ENCODE results near the gene CFH.

- no peak for TF ChIP-seq BCL11A (IDR thresholded peaks at IDR 0.05; ENCODE audit: low read depth, low read length)
- no peak for TF ChIP-seq NFYA (IDR thresholded peaks at IDR 0.05; ENCODE audit: borderline replicate concordance, low read depth, low read length)
- TF ChIP-seq CBX5 (IDR thresholded peaks at IDR 0.05; ENCODE audit: low read depth) = no peak
- no peak for TF ChIP-seq BMI1 (IDR thresholded peaks at IDR 0.05; ENCODE audit: borderline replicate concordance)
- TF ChIP-seq CBFB (IDR thresholded peaks at IDR 0.05; ENCODE audit: low read depth) = no peak
- TF ChIP-seq ZNF274 (IDR thresholded peaks at IDR 0.05; ENCODE audit: insufficient read depth, insufficient read length) = no peak
- TF ChIP-seq RAD21 (IDR thresholded peaks at IDR 0.05; ENCODE audit: insufficient read depth, low read depth, low read length) = no peak
- TF ChIP-seq, protein P1, sequence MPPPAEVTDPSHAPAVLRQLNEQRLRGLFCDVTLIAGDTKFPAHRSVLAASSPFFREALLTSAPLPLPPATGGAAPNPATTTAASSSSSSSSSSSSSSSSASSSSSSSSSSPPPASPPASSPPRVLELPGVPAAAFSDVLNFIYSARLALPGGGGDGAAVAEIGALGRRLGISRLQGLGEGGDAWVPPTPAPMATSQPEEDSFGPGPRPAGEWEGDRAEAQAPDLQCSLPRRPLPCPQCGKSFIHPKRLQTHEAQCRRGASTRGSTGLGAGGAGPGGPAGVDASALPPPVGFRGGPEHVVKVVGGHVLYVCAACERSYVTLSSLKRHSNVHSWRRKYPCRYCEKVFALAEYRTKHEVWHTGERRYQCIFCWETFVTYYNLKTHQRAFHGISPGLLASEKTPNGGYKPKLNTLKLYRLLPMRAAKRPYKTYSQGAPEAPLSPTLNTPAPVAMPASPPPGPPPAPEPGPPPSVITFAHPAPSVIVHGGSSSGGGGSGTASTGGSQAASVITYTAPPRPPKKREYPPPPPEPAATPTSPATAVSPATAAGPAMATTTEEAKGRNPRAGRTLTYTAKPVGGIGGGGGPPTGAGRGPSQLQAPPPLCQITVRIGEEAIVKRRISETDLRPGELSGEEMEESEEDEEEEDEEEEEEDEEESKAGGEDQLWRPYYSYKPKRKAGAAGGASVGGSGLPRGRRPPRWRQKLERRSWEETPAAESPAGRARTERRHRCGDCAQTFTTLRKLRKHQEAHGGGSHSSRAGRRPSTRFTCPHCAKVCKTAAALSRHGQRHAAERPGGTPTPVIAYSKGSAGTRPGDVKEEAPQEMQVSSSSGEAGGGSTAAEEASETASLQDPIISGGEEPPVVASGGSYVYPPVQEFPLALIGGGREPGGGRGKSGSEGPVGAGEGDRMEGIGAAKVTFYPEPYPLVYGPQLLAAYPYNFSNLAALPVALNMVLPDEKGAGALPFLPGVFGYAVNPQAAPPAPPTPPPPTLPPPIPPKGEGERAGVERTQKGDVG (CRISPR knock-in tag; IDR thresholded peaks at IDR 0.05) = no peak
- TF ChIP-seq SMAD1 (IDR thresholded peaks at IDR 0.05; ENCODE audit: low read depth, partially characterized antibody) = no peak
- no peak for TF ChIP-seq MAX (IDR thresholded peaks at IDR 0.05; ENCODE audit: low read depth, low read length)
- TF ChIP-seq SP1 (IDR thresholded peaks at IDR 0.05; ENCODE audit: low read depth, low read length) = no peak
These were observed 13.4 kb upstream of the CFH start for GRCh38 chr1:196638466-196638865.

Measured in GM12878 (cell line).